NCI-H524 treated with DMSO at 0.1 percent for 48 hours (cell line): ENCODE measurements around the gene RAB20.
"Not testable (repeated sequence)": the region's sequence is repeated elsewhere in the genome, so short reads cannot be mapped to it uniquely, and the experiment has no call there.

Source experiments
- DNase-seq: peaks from one replicate; lab custom pipeline; 2025; lab: John Stamatoyannopoulos, UW

Gene RAB20

GRCh38 chr13:110554946-110555345, 6.6 kb downstream of the RAB20 start:
- DNase-seq, result no peak

GRCh38 chr13:110554227-110554836, 7.2 kb downstream of the RAB20 start:
- DNase-seq, result no peak

GRCh38 chr13:110553417-110553816, 8.1 kb downstream of the RAB20 start:
- no peak for DNase-seq

GRCh38 chr13:110552767-110553166, 8.8 kb downstream of the RAB20 start:
- DNase-seq, result no peak

GRCh38 chr13:110551284-110551683, 10.2 kb downstream of the RAB20 start:
- no peak for DNase-seq

GRCh38 chr13:110549795-110550160, 11.7 kb downstream of the RAB20 start:
- DNase-seq, result no peak

- DNase-seq, result no peak
These were observed 12.4 kb downstream of the RAB20 start for GRCh38 chr13:110548891-110549794.

- no peak for DNase-seq
These were observed 14.6 kb downstream of the RAB20 start for GRCh38 chr13:110546926-110547325.

- DNase-seq, result no peak
These were observed 15.1 kb downstream of the RAB20 start for GRCh38 chr13:110546378-110546777.

- no peak for DNase-seq
These were observed 19.2 kb downstream of the RAB20 start for GRCh38 chr13:110542169-110542796.

- DNase-seq, result no peak
These were observed 20.0 kb downstream of the RAB20 start for GRCh38 chr13:110541526-110541920.

GRCh38 chr13:110540871-110541525, 20.5 kb downstream of the RAB20 start:
- no peak for DNase-seq

GRCh38 chr13:110539894-110540293, 21.6 kb downstream of the RAB20 start:
- DNase-seq, result no peak

GRCh38 chr13:110538632-110539031, 22.9 kb downstream of the RAB20 start:
- DNase-seq, result no peak

GRCh38 chr13:110536006-110536693, 25.4 kb downstream of the RAB20 start:
- DNase-seq, result no peak

GRCh38 chr13:110535526-110535925, 26.0 kb downstream of the RAB20 start:
- DNase-seq, result no peak

- DNase-seq, result no peak
These were observed 27.5 kb downstream of the RAB20 start for GRCh38 chr13:110533771-110534670.

GRCh38 chr13:110532258-110532657, 29.3 kb downstream of the RAB20 start:
- not testable (repeated sequence) for DNase-seq

- no peak for DNase-seq
These were observed 29.8 kb downstream of the RAB20 start for GRCh38 chr13:110531671-110532083.

GRCh38 chr13:110531100-110531499, 30.4 kb downstream of the RAB20 start:
- DNase-seq, result no peak
